Inflammatory macrophage treated with lipopolysaccharide for 4 hours (primary cell): ENCODE results near the gene RAB31.

Experiments used
- DNase-seq: peaks from one replicate; pipeline ENCODE4 v3.0.0-alpha.2; 2020

RAB31 gene

DNA sequence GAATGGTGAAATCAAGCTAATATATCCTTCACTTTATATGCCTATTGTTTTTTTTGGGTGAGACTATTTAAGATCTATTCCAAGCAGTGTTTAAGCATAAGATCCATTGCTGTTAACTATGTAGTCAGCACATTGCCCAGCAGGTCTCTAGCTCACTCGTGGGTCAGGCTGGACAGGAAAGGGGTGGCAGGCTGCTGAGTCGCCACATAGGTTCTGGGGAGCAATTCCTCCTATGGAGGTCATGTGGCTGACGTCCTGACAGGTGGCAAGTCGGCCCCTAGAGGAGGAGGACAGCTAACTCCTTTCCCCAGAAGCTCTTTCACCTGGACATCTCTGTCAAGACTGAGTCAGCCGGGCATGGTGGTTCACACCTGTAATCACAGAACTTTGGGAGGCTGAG lies 13.9 kb upstream of the RAB31 start:
- DNase-seq = no peak

DNA sequence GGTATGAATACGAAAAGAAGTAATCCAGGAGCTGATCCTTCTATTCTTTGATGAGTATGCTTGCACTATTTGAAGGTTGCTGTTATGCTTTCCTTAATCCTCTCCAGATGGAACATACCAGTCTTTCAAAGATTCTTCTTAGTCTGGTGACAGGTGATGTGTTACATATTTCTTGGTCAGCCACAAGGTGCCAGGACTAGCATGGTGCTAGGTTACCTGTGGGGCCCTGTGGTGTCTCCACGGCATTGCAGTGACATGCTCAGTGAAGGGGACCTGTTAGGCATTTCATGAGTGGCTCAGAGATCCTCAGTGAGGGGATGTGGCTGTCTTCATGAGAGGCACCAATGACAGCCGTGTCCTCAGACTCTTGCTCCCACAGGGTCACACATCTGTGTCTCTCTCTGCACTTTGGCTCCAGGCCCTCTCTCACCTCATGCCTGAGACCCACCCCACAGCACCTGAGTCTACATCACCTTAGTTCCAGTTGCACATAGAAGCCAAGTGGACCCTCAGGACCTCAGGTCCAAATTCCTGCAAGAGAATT lies 13.1 kb upstream of the RAB31 start:
- no peak for DNase-seq

GRCh38 chr18:9695605-9696004 lies 12.5 kb upstream of the RAB31 start:
- DNase-seq = no peak

DNA sequence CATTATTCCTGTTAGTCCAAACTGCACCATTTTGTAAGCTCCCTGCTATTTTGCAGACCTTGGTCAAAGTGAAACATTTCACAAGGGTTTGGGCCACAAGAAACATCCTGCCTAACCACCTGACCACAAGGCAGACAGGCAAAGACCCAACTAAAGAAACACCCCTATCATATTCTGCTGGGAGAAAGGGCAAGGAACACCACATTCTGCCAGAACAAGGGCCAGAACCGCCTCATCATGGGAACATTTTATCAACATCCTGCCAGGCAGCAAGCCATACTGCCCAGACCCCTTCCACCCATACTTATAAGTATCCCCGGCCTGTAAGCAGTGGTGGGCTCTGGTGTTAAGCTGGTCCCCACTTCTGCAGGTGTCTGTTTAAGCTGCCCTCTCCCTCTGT lies 12.0 kb upstream of the RAB31 start:
- DNase-seq = no peak

DNA sequence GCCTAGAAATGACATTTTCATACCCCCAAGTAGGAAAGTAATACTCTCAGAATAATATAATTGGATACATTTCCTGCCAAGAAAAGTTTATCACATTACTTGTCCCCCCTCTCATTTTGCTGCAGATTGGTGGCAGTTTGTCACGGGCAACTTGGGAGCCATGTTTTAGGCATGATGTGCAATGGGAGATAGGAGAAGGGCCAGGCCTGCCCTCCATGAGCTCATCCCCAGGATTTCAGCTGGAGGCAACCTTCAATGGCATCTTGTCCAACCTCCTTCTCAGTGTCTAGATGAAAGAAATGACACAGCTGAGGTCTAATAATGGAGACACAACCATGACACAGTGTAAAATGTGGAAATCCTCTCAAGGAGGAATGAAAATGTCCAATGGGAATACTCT lies 11.4 kb upstream of the RAB31 start:
- DNase-seq = no peak

DNA sequence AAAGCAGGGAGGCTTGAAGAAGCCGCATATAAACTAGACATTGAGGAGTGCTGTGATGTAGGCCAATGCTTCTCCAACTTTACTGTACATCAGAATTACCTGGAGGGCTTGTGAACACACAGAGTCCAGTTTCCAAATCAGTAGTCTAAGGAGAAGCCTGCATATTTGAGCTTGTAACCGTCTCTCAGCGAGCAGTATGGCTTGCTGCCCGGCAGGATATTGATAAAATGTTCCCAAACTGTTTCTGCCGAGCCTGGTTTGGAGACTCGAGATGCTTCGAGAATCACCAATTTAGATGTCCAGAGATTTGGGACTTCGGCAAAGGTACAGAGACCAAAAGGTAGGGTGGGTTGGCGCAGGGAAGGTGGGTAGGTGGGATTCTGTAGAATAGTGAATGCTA lies 11.0 kb upstream of the RAB31 start:
- DNase-seq = no peak

DNA sequence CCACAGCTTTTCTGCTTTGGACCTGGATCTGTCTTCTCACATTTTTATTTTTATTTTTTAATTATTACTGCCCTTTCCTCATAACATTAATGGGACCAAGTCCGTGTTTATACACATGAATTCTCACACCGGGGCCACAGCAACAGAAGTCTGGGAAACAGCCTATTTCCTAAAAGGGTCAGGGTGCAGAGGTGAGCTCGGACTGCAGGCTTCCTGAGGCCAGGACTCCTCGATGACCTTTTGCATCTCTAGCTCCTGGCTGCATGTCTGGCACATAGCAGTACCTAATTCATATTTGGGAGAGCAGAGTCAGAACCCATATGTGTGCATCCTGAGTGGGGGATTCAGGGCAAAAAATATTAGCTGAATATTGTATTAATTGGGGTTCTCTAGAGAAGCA lies 9.6 kb upstream of the RAB31 start:
- DNase-seq = no peak

GRCh38 chr18:9700261-9700796 lies 7.8 kb upstream of the RAB31 start:
- peak; percentile 83 for DNase-seq

DNA sequence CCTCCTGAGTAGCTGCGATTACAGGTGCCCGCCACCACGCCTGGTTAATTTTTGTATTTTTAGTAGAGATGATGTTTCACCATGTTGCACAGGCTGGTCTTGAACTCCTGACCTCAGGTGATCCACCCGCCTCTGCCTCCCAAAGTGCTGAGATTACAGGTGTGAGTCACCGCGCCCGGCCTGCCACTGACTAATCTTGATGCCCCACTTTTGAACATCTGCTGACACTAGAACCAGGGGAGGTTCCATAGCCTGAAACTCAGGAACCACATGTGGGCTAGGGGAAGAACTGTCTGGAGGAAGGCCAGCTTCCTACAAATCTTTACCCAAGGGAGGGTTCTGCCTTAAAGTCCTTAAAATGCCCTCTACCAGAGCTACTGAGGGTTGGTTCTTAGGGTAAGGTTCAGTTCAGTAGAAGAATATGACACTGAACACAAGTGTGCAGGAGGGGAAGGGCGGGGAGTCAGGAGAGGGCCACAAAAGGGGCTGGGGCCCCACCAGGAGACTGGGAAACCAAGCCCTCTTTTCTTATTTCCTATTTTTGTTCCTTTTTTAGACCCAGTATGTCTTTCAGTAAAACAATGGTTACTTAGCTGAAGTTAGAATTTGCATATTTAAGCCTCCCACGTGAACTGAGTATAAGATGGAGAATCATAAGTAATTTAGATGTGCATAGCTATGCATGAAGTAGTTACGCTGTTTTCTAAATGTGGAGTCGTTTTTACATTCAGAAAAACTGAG lies 6.3 kb upstream of the RAB31 start:
- DNase-seq = peak; percentile 77

DNA sequence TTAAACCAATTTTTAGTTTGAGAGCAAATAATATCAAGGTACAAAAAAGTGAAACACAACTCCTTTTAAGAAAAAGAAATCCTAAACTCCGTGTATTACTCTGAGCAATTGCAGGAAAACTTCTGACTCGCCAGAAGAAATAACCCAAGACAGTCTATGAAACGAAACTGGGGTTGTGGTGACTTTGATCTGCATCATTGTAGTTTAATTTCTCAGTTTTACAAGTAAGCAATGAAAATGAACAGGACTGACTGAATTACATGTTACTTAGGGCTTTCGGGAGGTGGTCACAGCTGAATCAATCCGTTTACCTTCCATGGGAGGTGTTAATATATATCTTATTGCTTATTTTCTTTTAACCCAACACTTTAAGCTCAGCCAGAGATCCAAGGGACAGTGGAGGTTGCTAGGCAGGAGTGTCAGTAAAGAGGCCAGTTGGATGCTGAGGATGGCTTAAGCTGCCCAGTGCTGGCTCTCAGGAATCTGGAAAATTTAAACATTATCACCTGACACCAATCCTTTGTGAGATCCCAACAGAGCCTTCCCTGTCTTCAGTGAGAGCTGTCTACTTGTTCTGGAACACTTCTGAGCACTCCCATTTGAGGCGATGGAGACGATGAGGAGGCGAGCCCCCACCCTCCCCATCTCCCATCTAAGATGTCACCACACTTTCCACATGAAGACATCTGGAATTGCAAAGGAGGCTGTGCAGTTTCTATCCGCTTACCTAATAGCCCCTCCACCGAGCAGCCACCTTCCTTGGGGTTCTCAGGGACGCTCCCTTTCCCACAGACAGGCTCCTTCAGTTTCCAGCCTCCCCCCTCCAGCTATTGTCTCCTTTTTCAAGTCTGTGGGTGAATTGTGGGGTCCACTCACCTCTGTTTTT lies 3.6 kb upstream of the RAB31 start:
- DNase-seq = no peak

GRCh38 chr18:9705183-9705829 lies 2.8 kb upstream of the RAB31 start:
- DNase-seq = peak; percentile 51

DNA sequence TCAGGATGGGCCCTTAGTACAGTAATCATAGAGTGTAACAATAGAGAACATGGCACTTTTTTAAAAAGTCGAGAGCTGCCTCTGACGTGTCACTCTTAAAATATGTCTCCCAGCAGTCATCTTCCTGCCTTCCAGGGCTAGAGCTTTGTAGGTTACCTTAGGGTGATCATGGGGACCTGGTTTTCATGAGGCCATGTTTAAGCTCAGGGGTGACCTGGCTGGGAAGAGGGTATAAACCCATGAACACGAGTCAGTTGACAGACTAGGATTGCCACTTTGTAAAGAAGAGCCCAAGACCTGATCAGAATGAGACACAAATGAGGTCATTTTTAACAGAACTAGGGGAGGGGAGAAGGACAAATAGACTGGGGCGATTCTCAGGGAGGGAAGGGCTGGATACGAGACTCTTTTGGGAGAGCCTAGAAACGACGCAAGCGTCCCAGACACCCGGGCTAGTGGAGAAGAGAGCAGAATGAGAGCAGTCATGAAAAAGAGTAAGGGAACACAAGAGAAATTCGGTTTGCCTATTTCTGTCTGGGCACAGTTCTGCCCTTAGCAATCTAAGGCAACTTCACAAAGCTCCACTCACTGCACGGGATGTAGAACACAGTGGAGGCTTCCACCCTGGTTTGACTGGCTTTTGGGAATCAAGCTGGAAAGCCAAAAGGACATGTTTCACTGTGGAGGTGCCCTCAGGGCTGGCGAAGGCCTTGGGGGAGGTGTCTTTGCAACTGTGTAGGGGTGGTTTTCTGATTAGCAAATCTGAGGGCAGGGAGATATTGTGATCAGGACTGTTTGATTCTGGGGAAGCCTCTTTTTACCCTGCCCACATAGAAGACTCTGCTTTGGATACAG lies 1.8 kb upstream of the RAB31 start:
- DNase-seq = no peak

GRCh38 chr18:9707381-9708056 lies 582 bp upstream of the RAB31 start:
- no peak for DNase-seq

DNA sequence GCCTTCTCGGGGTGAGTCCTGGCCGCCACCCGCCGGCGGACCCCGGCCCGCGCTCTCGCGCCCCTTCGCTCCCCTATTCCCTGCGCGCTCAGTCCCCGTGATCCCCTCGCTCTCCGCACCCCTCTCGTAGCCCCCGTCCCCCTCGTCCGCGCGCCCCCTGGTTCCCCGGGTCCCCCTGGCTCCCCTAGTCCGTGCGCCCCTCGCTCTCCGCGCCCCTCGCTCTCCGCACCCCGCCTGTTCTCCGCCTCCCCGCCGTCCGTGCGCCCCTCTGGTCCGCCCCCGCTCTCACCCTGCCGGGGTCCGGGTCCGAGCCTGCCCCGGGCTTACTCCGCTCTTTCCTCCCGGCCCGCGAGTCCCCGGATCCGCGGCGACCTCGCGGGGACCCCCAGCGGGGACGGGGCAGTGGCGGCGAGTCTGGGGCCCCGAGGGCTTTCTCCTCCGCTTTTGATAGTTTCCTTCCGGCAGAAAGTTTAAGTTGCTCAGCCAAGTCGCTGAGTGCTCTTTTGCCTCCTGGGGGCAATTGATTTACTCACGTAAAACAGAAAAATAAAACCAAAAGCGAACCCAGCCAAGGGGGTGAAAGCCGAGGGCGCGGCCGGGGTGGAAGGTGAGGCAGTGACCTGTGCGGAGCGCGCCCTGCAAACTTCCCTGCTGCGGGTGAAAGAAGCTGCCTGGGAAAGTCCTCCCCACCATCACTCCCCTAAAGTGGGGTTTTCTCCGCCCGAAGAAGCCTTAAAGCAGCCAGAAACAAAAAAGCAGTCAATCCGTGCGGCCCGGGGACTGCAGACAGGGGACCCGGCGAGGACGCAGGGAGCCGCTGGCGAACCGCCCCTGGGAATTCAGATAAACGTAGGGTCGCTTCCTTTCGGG lies 568 bp downstream of the RAB31 start:
- DNase-seq = peak; percentile 44

- peak; percentile 63 for DNase-seq
Observed at GRCh38 chr18:9709304-9709877, 1.3 kb downstream of the RAB31 start.

DNA sequence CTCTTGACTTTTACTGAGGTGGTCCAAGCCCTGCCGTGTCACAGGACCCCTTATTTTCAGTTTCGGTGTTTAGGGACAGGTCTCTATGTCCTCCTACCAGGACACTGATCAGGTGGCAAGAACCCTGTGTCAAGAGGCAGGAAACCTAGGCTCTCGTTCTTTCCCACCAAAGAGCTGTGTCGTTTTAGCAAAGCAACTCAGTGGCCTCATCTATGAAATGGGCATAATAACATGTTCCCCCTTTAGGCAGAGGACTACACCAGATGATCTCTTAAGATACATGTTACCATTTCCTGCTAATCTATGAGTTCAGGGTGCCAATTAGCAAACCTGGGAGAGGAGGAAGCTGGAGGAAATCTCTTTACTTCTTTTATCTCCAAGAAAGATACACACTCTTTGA lies 1.9 kb downstream of the RAB31 start:
- DNase-seq = no peak

DNA sequence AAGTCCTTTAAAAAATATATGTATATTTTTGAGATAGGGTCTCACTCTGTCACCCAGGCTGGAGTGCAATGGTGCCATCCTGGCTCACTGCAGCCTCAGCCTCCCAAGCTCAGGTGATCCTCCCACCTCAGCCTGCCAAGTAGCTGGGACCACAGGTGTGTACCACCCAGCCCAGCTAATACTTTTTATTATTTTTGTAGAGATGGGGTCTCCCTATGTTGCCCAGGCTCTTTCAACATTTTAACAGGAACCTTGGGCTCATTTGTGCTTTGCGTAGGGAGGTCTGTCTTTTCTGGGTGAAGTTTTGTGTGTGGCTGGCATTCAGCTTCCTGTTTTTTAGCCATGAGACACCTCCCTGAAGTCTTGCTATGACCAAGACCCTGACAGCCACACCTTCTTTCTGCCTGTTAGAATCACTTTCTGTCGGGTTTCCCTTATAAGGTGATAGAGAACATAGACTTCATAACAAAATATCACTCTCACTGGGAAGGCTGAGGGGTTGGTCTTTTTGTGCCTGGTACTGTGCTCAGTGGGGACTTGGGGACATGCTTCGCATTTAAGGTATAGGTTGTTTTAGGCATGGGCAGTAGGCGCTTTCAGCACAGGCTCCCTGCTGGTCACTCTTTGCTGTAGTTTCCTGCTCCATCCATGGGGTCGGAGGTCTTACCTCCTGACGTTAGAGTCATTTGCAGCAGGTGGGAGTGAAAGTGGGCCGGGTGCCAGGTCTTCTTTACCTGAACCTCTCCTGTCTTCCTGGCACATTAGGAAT lies 3.4 kb downstream of the RAB31 start:
- peak; percentile 91 for DNase-seq

DNA sequence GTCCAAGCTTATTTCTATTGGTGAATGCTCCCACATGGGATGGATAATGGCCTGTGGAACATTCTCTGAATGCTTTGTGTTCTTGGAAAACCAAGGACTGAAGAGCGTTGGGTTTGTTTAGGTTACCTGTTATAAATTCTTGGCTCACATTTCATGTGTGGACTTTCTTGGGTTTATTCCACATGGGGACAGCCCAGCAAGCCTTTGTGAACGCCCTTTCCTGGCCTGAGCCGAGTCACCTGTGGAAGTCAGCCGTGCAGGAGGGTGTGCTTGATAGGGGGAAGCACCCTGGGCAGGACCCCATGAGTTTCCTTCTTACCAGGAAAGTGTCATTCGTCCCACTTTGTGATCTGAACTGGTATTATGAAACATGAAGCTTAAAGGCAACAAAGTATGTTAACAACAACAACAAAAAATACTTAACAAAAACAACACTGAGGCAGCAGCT lies 4.1 kb downstream of the RAB31 start:
- DNase-seq = no peak

DNA sequence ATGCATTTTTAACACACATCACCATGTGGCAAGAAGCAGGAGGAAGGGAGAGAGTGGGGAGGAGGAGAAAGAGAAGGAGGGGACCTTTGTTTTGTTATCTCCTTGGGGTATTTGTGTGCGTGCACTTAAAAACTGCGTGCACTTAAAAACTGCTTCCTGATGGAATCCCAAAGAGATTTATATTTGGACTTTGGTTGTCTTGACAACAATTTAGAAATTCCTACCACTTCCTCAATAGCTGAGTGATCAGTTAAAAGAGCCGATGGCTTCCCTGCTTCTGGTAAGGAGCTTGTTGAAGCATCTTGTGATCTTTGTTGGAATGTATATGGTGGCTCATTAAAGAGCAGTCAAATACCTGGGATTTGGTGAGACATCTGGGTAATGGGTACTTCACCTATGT lies 4.5 kb downstream of the RAB31 start:
- DNase-seq = peak; percentile 78
